GM12878 (cell line): ENCODE data around the gene VAV2. TPM values are rescaled to one million over a fixed set of nuclear protein-coding genes. Genes with fewer than 3 reads are reported as not detected.

ENCODE experiments used
- BMI1 ChIP-seq: fragments of 450-650 bp; IDR thresholded peaks from 2 replicates; pipeline ENCODE4 v1.6.1; 2016; ENCODE audit warnings: mild to moderate bottlenecking, moderate library complexity, borderline replicate concordance
- CBX3 ChIP-seq: fragments of 200-600 bp; sonication (generic); IDR thresholded peaks from 2 replicates; pipeline ENCODE4 v1.6.1; 2016; ENCODE audit warnings: low read depth, borderline replicate concordance
- CBX5 ChIP-seq: sonication (generic); IDR thresholded peaks from 2 replicates; pipeline ENCODE4 v1.6.1; 2016; ENCODE audit warnings: low read depth, moderate library complexity, mild to moderate bottlenecking, inconsistent platforms
- ETV6 ChIP-seq, 2 experiments: fragments of 450-650 bp in 1 of 2; IDR thresholded peaks in 1 of 2; conservative IDR thresholded peaks in 1 of 2; 2 replicates each; pipeline ENCODE4 v1.6.1; 2014; ENCODE audit warnings: antibody characterized with exemption in 1 of 2, borderline replicate concordance in 1 of 2, low read depth in 1 of 2, mild to moderate bottlenecking in 1 of 2, moderate library complexity in 1 of 2
- HCFC1 ChIP-seq: fragments of 150-350 bp; IDR thresholded peaks from 2 replicates; pipeline ENCODE4 v1.6.1; 2014; ENCODE audit warnings: low read length
- HDAC2 ChIP-seq: fragments of 200-600 bp; sonication (generic); IDR thresholded peaks from 2 replicates; pipeline ENCODE4 v1.6.1; 2017
- KDM1A ChIP-seq: fragments of 200-600 bp; sonication (generic); IDR thresholded peaks from 2 replicates; pipeline ENCODE4 v1.6.1; 2016; ENCODE audit warnings: borderline replicate concordance
- MYB ChIP-seq: fragments of 150-350 bp; IDR thresholded peaks from 2 replicates; pipeline ENCODE4 v1.6.1; 2014; ENCODE audit warnings: mild to moderate bottlenecking, low read depth, low read length, borderline replicate concordance
- NFYA ChIP-seq: IDR thresholded peaks from 2 replicates; pipeline ENCODE4 v1.6.1; 2011; ENCODE audit warnings: low read depth, mild to moderate bottlenecking, low read length, improper control_type of control experiment, borderline replicate concordance
- NR2C2 ChIP-seq: IDR thresholded peaks from 2 replicates; pipeline ENCODE4 v1.6.1; 2011; ENCODE audit warnings: borderline replicate concordance, low read depth; ENCODE audit not compliant: control insufficient read depth, insufficient read length
- PAX5 ChIP-seq: IDR thresholded peaks from 2 replicates; pipeline ENCODE4 v1.6.1; 2011; ENCODE audit warnings: low read depth, low read length, borderline replicate concordance
- POU2F2 ChIP-seq: IDR thresholded peaks from 3 replicates; pipeline ENCODE4 v1.6.1; 2011; ENCODE audit warnings: low read depth, mild to moderate bottlenecking, low read length, borderline replicate concordance
- RB1 ChIP-seq: fragments of 450-650 bp; formaldehyde crosslinking; IDR thresholded peaks from 2 replicates; pipeline ENCODE4 v1.6.1; 2017; ENCODE audit warnings: mild to moderate bottlenecking, borderline replicate concordance
- RELB ChIP-seq: fragments of 450-650 bp; IDR thresholded peaks from 2 replicates; pipeline ENCODE4 v1.6.1; 2017; ENCODE audit warnings: low read depth, mild to moderate bottlenecking, moderate library complexity
- SMARCA5 ChIP-seq: fragments of 450-650 bp; IDR thresholded peaks from 2 replicates; pipeline ENCODE4 v1.6.1; 2017; ENCODE audit warnings: mild to moderate bottlenecking
- SMC3 ChIP-seq: IDR thresholded peaks from 2 replicates; pipeline ENCODE4 v1.6.1; 2011; ENCODE audit warnings: low read length, improper control_type of control experiment, borderline replicate concordance
- SPI1 ChIP-seq: IDR thresholded peaks from 2 replicates; pipeline ENCODE4 v1.6.1; 2011; ENCODE audit warnings: low read depth, mild to moderate bottlenecking, low read length, moderate library complexity, borderline replicate concordance; ENCODE audit not compliant: insufficient read depth
- TBL1XR1 ChIP-seq: IDR thresholded peaks from 2 replicates; pipeline ENCODE4 v1.6.1; 2012; ENCODE audit warnings: low read depth, low read length, improper control_type of control experiment
- TCF12 ChIP-seq: IDR thresholded peaks from 2 replicates; pipeline ENCODE4 v1.6.1; 2011; ENCODE audit warnings: low read depth, mild to moderate bottlenecking, low read length
- ZNF207 ChIP-seq: fragments of 450-650 bp; IDR thresholded peaks from 2 replicates; pipeline ENCODE4 v1.6.1; 2014; ENCODE audit warnings: antibody characterized with exemption, mild to moderate bottlenecking, borderline replicate concordance
- ZNF217 ChIP-seq: fragments of 450-650 bp; IDR thresholded peaks from 2 replicates; pipeline ENCODE4 v1.6.1; 2017; ENCODE audit warnings: antibody characterized with exemption, mild to moderate bottlenecking
- ZNF24 ChIP-seq: fragments of 450-650 bp; IDR thresholded peaks from 2 replicates; pipeline ENCODE4 v1.6.1; 2017; ENCODE audit warnings: antibody characterized with exemption, mild to moderate bottlenecking
- polyA plus RNA-seq, 11 experiments: library from polyadenylated mRNA; depleted of rRNA in 4 of 11; unstranded in 6 of 11; stranded (reverse) in 5 of 11; fragments of >200 nt; fragmentation: Nextera tagmentation in 4 of 11; fragmentation: Illumina TruSeq in 1 of 11; extraction: Ambion mirVana in 4 of 11; extraction: Trizol in 1 of 11; gene quantifications; 1 replicate in 1 of 11; 2 replicates in 10 of 11; pipeline versions ENCODE4 v1.2.1 to v1.2.3, GENCODE V29; 2011 to 2016; ENCODE audit warnings: inconsistent platforms in 2 of 11, missing spikeins in 2 of 11, low read depth in 1 of 11
- total RNA-seq, 4 experiments: library from RNA; depleted of rRNA in 3 of 4; stranded (reverse); fragments of >200 nt in 3 of 4; fragmentation: Illumina TruSeq in 1 of 4; extraction: Trizol in 1 of 4; gene quantifications; 2 replicates each; pipeline versions ENCODE4 v1.2.1 to v1.2.3, GENCODE V29; 2013 to 2021
- TF ChIP-seq, protein P1 (sequence below): IDR thresholded peaks from 2 replicates; pipeline ENCODE4 v1.6.1; 2011; ENCODE audit warnings: mild to moderate bottlenecking, low read depth, low read length, moderate library complexity; ENCODE audit not compliant: insufficient replicate concordance
- TF ChIP-seq, protein P2 (sequence below): fragments of 450-650 bp; formaldehyde crosslinking; IDR thresholded peaks from 2 replicates; pipeline ENCODE4 v1.4.0; 2020; ENCODE audit warnings: mild to moderate bottlenecking, moderate library complexity

Gene VAV2
- total and polyA plus RNA-seq, 10 of the 15 experiments (the other 5 are each of a cell fraction or from before 2014, with no cell fraction given), result 0.13 to 43.9 (median 16.9) TPM

DNA sequence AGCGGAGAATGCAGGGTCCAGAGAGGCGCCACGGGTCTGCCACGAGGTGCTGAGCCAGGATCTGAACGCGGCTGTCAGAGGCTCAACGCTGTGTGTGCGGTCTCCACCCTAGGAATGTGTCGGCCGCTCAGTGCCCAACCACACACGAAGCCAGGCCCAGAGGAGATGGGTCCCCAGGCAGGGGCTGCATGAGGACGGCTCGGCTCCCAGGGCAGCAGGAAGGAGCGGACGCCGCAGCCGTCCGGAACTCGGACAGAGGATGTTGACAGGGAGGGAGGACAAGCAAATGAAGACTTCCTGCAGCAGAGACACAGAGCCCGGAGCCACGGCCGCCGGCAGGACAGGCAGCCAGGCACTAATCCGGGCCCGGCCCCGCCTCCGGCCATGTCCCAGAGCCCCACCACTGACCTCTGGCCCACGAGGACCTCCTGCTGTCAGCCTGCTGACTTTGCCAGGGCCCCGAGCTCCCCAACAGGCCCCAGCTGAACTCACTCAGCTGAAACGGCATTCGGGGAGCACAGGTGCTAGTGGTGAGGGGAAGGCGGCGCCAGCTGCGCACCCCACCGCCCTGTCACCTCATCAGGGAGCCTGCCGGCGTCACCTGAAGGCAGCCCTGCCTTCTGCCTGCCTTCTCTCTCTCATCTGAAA, 12.7 kb downstream of the VAV2 start (continued):
- peak; percentile 94 for TF ChIP-seq TCF12
- TF ChIP-seq RB1, result no peak
- no peak for TF ChIP-seq TBL1XR1
- no peak for TF ChIP-seq ZNF207
- no peak for TF ChIP-seq HCFC1
- TF ChIP-seq SPI1, result no peak
- TF ChIP-seq POU2F2, result no peak
- TF ChIP-seq SMC3, result no peak
- TF ChIP-seq, protein P1, sequence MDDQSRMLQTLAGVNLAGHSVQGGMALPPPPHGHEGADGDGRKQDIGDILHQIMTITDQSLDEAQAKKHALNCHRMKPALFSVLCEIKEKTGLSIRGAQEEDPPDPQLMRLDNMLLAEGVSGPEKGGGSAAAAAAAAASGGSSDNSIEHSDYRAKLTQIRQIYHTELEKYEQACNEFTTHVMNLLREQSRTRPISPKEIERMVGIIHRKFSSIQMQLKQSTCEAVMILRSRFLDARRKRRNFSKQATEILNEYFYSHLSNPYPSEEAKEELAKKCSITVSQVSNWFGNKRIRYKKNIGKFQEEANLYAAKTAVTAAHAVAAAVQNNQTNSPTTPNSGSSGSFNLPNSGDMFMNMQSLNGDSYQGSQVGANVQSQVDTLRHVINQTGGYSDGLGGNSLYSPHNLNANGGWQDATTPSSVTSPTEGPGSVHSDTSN, result peak; percentile 56
- TF ChIP-seq, protein P2, sequence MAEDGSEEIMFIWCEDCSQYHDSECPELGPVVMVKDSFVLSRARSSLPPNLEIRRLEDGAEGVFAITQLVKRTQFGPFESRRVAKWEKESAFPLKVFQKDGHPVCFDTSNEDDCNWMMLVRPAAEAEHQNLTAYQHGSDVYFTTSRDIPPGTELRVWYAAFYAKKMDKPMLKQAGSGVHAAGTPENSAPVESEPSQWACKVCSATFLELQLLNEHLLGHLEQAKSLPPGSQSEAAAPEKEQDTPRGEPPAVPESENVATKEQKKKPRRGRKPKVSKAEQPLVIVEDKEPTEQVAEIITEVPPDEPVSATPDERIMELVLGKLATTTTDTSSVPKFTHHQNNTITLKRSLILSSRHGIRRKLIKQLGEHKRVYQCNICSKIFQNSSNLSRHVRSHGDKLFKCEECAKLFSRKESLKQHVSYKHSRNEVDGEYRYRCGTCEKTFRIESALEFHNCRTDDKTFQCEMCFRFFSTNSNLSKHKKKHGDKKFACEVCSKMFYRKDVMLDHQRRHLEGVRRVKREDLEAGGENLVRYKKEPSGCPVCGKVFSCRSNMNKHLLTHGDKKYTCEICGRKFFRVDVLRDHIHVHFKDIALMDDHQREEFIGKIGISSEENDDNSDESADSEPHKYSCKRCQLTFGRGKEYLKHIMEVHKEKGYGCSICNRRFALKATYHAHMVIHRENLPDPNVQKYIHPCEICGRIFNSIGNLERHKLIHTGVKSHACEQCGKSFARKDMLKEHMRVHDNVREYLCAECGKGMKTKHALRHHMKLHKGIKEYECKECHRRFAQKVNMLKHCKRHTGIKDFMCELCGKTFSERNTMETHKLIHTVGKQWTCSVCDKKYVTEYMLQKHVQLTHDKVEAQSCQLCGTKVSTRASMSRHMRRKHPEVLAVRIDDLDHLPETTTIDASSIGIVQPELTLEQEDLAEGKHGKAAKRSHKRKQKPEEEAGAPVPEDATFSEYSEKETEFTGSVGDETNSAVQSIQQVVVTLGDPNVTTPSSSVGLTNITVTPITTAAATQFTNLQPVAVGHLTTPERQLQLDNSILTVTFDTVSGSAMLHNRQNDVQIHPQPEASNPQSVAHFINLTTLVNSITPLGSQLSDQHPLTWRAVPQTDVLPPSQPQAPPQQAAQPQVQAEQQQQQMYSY (CRISPR knock-in tag), result no peak
- TF ChIP-seq NFYA, result no peak
- TF ChIP-seq CBX5, result no peak
- TF ChIP-seq SMARCA5, result no peak
- no peak for TF ChIP-seq CBX3
- no peak for TF ChIP-seq KDM1A
- TF ChIP-seq HDAC2, result no peak
- TF ChIP-seq NR2C2, result no peak
- no peak for TF ChIP-seq BMI1
- no peak for TF ChIP-seq ZNF24
- no peak for TF ChIP-seq RELB
- TF ChIP-seq ETV6 (conservative IDR thresholded peaks at IDR 0.05 in 1 of 2, IDR thresholded peaks at IDR 0.05 in 1 of 2; ENCODE audit: borderline replicate concordance in 1 of 2, low read depth in 1 of 2), result no peak
- no peak for TF ChIP-seq MYB
- peak; percentile 83; the same call in 1 of the 2 replicates for TF ChIP-seq PAX5
- no peak for TF ChIP-seq ZNF217
